ENCODE data around the gene OSBPL10.

DNA sequence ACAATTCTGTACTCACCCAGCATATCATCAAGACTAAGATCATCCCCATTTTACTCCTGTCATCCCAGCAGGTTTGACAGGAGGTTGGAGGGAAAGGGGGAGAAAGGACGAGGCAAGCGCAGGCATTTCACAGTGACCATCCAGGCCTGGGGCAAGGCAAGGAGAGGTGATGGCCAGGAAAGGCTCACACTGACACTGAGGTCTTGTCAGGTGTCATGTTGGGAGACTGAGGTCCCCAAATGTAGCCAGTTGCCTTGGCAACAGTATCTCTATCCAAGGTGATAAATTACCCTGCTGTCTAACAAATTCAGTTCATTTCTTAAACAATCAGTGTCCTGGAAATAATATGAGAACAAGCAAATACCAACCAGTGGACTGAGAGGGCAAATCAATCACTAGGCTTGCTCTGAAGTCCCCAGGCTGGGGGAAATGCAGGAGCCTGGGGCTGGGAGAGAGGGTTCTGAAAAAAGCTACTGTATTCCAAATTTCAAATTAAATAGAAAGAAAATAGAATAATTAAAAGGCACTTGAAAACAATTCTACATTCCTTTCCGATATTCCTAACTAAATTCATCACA lies 172.8 kb downstream of the OSBPL10 start:
- TF ChIP-seq, protein P1, sequence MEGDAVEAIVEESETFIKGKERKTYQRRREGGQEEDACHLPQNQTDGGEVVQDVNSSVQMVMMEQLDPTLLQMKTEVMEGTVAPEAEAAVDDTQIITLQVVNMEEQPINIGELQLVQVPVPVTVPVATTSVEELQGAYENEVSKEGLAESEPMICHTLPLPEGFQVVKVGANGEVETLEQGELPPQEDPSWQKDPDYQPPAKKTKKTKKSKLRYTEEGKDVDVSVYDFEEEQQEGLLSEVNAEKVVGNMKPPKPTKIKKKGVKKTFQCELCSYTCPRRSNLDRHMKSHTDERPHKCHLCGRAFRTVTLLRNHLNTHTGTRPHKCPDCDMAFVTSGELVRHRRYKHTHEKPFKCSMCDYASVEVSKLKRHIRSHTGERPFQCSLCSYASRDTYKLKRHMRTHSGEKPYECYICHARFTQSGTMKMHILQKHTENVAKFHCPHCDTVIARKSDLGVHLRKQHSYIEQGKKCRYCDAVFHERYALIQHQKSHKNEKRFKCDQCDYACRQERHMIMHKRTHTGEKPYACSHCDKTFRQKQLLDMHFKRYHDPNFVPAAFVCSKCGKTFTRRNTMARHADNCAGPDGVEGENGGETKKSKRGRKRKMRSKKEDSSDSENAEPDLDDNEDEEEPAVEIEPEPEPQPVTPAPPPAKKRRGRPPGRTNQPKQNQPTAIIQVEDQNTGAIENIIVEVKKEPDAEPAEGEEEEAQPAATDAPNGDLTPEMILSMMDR (IDR thresholded peaks at IDR 0.05) = no peak
- TF ChIP-seq POLR2A (IDR thresholded peaks at IDR 0.05) = no peak
